HG02885 (cell line): ENCODE measurements around the gene LRP4.

Source experiments
- ATAC-seq: cut with Tn5 transposase; IDR thresholded peaks from one replicate; pipeline ENCODE4 v1.9.1; 2021; ENCODE audit warnings: mild to moderate bottlenecking; ENCODE audit not compliant: unreplicated experiment, poor library complexity

Gene LRP4

DNA sequence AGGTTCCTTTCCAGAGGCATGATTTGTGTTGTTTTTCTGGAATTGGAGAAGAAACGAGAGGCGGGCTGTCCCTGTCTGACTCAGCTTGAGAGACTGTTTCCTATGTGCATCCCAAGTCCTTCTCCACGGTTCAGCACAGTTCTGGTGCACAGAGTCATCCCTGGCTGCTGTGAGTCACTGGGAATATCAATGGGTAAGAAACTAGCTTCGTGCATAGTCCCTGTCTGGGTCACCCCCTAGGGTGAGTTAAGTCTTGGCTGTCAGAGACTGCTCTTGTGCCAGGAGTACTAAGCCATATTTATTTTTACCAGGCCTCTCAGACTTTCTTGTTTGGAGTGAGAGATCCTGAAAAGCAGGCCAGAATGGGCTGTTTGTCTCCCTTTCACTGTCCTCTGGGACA is 2.4 kb upstream of the LRP4 start:
- no peak for ATAC-seq

DNA sequence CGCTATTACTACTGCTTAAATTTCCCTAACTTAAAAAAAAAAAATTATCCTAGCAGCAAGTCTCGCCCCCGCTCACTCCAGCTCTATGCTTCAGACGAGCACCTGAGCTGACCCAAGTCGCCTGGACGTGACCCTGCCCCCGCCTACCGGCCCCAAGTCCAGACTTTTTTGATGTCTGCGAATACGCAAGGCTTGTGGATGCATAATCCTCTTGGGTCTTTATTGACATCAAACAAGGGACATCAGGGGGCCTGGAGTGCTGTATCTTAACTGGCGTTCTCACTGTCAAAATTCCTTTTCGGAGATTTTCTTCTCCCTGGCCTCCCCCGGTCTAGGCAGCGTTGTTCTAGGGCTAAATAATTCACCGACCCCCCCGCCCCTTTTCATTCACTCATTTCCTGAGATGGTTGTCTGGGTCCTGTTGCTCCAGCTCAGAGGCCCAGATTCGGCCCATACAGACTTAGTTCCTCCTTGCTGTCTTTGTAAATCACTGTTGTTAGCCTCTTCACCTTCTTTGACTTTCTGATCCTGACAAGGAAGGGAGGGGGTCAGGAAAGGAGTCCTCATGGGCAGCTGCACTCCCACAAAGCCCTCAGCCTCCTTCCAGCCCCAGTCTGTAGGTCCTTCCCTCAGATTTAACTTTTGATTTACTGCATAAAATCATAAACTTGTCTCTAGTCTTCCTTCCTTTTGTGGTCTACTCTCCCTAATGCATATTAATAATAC is 601 bp upstream of the LRP4 start:
- ATAC-seq = peak; percentile 2

GRCh38 chr11:46917762-46918082 is 628 bp downstream of the LRP4 start:
- ATAC-seq = no peak

- ATAC-seq = no peak
Observed at GRCh38 chr11:46917109-46917761, 1.1 kb downstream of the LRP4 start.

DNA sequence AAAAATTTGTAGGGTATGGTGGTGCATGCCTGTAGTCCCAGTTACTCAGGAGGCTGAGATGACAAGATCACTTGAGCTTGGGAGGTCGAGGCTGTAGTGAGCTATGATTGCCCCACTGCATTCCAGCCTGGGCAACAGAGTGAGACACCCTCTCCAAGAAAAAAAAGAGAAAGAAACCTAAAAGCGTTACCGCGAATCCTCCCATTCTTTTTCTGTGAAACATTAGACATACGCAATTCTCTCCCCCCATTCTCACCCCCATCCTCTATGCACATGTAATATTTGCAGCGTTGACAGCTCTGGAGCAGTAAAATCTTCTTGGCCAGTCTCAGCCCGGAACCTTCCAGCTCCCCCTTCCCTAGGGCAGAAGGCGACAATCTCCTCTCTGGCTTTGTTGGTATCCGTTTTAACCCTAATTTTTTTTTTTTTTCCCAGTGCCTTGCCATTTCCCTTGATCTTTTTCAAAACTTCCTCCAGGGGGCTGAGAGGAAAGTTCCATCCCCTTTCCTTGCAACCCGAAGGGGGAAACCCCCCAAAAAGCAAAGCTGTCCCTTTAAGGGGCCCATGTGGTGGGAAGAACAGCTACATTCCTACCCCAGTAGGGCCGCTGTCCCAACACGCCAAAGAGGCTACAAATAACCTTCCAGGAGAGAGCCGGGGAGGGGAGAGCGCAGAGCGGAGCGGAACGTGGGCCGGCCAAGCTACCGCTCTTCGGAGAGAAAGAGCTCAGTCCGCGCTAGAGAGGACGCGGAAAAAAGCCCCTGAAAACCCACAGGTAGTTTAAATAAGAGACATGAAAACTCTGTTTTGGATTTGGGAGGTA is 1.9 kb downstream of the LRP4 start:
- no peak for ATAC-seq

DNA sequence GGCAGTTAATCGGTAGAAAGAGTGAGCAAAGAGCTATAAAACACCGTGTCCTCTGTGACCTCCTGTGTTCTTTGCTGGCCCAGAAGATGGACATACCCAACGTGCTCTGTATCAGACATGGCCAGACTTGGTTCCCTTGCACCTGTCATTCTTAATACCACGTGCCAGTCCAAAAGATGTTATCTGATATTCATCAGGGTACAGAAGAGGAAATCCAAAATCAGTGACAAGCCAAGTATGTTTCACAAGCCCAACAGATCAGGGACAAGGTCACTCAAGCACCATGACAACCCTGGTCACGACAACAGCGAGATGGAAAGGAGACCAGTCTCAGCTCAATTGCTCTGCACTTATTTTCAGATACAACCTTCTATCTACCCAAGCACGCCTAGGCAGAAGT is 3.4 kb downstream of the LRP4 start:
- no peak for ATAC-seq

- no peak for ATAC-seq
Observed at GRCh38 chr11:46914363-46914762, 4.0 kb downstream of the LRP4 start.

- ATAC-seq = no peak
Observed at GRCh38 chr11:46913484-46913883, 4.9 kb downstream of the LRP4 start.

- no peak for ATAC-seq
Observed at GRCh38 chr11:46912526-46913150, 5.7 kb downstream of the LRP4 start.

- ATAC-seq = no peak
Observed at GRCh38 chr11:46907606-46908005, 10.7 kb downstream of the LRP4 start.

- no peak for ATAC-seq
Observed at GRCh38 chr11:46906609-46907041, 11.7 kb downstream of the LRP4 start.

DNA sequence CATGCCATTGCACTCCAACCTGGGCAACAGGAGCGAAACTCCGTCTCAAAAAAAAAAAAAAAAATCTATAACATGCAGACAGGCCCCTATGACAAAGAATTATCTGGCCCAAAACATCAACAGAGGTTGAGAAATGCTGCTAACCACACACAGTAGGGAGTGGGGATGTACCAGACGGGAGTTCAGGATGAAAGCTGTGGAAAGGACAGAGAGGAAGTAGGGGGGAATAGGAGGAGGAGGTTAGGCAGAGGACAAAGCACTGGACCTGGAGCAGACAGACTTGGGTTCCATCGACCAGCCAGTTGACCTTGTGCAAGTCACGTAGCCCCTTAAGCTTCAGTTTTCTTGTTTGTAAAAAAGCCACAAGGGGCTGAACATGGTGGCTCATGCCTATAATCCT is 12.5 kb downstream of the LRP4 start:
- ATAC-seq = no peak

DNA sequence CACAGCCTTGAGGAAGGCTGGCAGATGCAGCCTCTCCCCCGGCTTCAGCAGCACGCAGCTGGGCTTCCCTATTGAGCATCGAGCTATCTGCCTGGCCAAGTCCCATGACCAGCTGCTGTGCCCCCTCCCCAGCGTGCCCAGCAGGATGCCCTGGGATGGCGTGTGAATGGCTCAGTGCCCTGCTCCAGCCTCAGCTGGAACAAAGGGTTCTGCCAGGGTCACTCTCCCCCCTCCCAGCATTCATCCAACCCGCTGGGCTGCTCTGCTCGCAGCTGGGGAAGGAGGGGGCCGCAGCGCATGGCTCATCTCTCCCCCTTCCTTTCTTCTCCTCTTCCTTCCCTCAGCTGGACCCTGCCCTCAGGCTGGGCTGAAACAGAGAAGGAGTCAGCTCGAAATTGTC is 14.5 kb downstream of the LRP4 start:
- ATAC-seq = no peak

GRCh38 chr11:46902694-46903093 is 15.7 kb downstream of the LRP4 start:
- no peak for ATAC-seq

DNA sequence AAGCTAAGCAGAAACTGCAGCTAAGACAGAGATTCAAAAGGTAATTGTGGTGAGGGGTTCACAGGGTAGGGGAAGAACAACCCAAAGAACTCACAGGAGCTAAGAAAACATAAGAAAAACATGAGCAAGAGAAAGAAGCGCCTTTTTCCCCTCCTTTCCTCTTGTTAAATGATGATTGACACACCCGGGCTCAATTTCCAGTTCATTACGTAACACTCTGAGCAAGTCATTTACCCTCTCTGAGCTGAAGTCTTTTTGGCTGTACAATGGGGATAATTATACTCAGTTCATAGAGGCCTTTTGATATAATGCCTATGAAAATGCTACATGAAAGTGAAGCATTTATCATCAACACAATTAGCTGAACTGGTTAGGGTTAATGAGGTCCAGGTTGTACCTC is 17.2 kb downstream of the LRP4 start:
- no peak for ATAC-seq

- no peak for ATAC-seq
Observed at GRCh38 chr11:46900091-46900746, 18.1 kb downstream of the LRP4 start.

DNA sequence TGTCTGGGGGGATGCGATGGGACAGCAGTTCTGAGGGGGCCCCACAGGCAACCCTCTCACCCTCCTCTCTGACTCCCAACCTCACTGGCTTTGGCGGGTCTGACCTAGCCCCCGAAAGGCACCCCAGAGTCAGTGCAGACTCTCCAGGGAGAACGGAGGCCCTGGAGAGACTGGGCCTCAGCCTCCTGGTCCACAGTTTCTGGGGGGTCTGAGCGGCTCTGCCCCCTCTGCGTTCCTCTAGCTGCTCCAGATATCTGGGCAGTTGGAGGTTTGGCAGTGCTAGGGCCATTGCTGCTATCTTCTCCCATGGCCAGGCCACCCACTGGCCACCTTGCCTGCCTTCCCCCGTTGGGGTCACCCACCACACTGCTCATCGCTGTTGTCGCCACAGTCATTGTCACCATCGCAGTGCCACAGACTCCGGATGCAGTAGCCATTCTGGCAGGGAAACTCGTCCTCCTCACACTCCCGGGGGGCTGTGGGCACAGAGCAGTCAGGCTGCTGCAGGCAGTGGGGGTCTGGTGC is 18.8 kb downstream of the LRP4 start:
- no peak for ATAC-seq

GRCh38 chr11:46898396-46899095 is 19.8 kb downstream of the LRP4 start:
- ATAC-seq = no peak

DNA sequence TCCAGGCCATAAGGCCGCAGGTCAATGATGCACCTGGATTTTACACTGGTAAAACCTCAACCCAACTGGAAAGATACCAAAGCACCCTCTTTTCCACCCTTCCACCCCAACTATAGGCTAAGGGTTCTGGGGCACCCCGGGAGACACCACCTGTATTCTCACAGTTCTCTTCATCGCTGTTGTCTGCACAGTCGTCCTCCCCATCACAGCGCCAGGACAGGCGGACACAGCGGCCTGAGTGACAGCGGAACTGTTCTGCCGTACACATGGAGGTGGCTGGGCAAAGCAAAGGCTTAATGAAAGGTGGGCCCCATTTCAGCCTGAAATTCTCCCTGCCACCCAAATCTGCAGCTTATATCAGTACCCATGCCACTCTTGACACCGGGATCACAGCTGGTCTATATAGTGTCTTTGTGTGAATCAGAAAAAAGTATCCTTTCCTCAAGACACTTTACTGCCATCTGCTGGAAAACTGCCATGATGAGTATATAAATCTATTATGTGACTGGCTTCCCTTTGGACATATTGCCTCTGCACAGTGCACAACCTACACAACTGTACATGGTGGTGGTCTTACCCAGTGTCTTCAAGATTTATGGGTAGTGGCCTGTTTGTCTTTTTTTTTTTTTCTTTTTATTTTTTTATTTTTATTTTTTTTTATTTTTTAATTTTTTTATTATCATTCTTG is 21.5 kb downstream of the LRP4 start:
- no peak for ATAC-seq
